Measurements from ENCODE around the gene FRMD4B.

Gene FRMD4B

GRCh38 chr3:69322158-69322509 is 63.8 kb downstream of the FRMD4B start:
- peaks cover 0 to 97% (median 21%) of the 10 kb centered on the region in 11 experiments; a peak in 14 of 22 replicates for H4K20me1 ChIP-seq
- peak overlapping the region in 2 of 11 experiments; percentile 76 to 82; a peak in 3 of 22 replicates for H3K9ac ChIP-seq
- no peaks in the 10 kb centered on the region for H3K9me3 ChIP-seq (replicated peaks in 1 of 11)
- peaks cover 52 to 96% (median 74%) of the 10 kb centered on the region in 10 experiments for H3K4me1 ChIP-seq
- H3K27ac ChIP-seq = peak overlapping the region in 8 of 11 experiments; percentile 34 to 98 (median 68); a peak in 11 of 22 replicates
- peak overlapping the region in 8 of 11 experiments; percentile 55 to 98 (median 60); a peak in 14 of 22 replicates for H3K4me2 ChIP-seq
- no peak for TF ChIP-seq Cebpa-rat (IDR thresholded peaks at IDR 0.05)
- no peak overlapping the region for H3K4me3 ChIP-seq
- H3K36me3 ChIP-seq = peaks cover 27 to 80% (median 58%) of the 10 kb centered on the region in 11 experiments
- H3K27me3 ChIP-seq = no peaks in the 10 kb centered on the region

DNA sequence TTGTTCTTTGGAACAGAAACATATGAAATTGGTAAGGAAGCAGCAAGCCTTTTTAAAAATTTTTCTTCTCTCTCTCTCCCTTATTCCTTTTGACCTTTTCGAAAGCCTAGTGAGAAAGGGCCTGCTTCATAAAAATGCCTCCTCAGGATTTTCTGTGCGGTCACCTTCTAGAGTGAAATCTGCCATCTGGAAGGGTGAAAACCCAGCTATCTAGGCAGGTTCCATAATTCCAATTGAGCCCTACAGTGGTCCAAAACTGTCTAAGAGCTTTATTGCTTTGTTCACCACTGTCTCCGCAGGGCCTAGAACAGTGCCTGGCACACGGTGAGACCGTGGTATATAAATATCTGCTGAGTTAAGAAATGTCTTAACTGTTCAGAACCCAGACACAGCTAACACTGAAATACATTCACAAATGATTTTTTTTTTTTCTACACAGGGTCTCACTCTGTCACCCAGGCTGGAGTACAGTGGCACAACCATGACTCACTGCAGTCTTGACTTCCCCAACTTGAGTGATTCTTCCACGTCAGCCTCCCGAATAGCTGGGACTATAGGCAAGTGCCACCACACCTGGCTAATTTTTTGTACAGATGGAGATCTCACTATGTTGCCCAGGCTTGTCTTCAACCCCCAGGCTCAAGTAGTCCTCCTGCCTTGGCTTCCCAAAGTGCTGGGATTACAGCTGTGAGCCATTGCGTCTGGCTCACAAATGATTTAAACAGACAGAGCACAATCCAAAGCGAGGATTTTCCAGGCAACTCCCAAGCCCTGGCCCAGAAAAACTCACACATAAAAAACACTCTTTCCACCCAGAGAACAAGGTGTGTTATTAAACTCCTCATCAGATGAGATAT is 64.4 kb downstream of the FRMD4B start:
- Histone ChIP-seq H3K4me3 (no peak overlapping the region), H3K4me2 (peak overlapping the region; percentile 26 to 98 (median 58)), H3K27ac (peak overlapping the region; percentile 16 to 98 (median 58); a peak in 20 of 22 replicates), H3K4me1 (peaks cover 46 to 98% (median 74%) of the 10 kb centered on the region in 10 experiments), H3K9me3 (replicated peaks in 1 of 11) (no peaks in the 10 kb centered on the region), H3K36me3 (peaks cover 27 to 86% (median 64%) of the 10 kb centered on the region in 11 experiments), H4K20me1 (peaks cover 0 to 100% (median 25%) of the 10 kb centered on the region in 11 experiments; a peak in 14 of 22 replicates), H3K9ac (peak overlapping the region in 6 of 11 experiments; percentile 36 to 82 (median 62); a peak in 11 of 22 replicates), H3K27me3 (no peaks in the 10 kb centered on the region)
- no peak for TF ChIP-seq Cebpa-rat (IDR thresholded peaks at IDR 0.05)

- Histone ChIP-seq H3K9me3 (replicated peaks in 1 of 11) (no peaks in the 10 kb centered on the region), H3K4me3 (peak overlapping the region in 2 of 10 experiments; percentile 31 to 35; a peak in 2 of 20 replicates), H3K27me3 (no peaks in the 10 kb centered on the region), H3K4me2 (peak overlapping the region; percentile 26 to 98 (median 58)), H3K4me1 (peaks cover 39 to 98% (median 67%) of the 10 kb centered on the region in 10 experiments), H3K9ac (peak overlapping the region in 6 of 11 experiments; percentile 36 to 82 (median 62); a peak in 11 of 22 replicates), H4K20me1 (peaks cover 0 to 100% (median 28%) of the 10 kb centered on the region in 11 experiments; a peak in 15 of 22 replicates), H3K27ac (peak overlapping the region; percentile 16 to 98 (median 58); a peak in 20 of 22 replicates), H3K36me3 (peaks cover 27 to 85% (median 68%) of the 10 kb centered on the region in 11 experiments)
- TF ChIP-seq Cebpa-rat (IDR thresholded peaks at IDR 0.05) = no peak
Measured at GRCh38 chr3:69320871-69321271, 65.0 kb downstream of the FRMD4B start.

GRCh38 chr3:69319652-69320051 is 66.2 kb downstream of the FRMD4B start:
- Histone ChIP-seq H3K4me3 (peak overlapping the region in 2 of 10 experiments; percentile 31 to 35; a peak in 4 of 20 replicates), H3K36me3 (peaks cover 29 to 89% (median 68%) of the 10 kb centered on the region in 11 experiments), H3K27me3 (no peaks in the 10 kb centered on the region), H3K27ac (peak overlapping the region in 5 of 11 experiments; percentile 53 to 98 (median 74); a peak in 9 of 22 replicates), H3K9me3 (replicated peaks in 1 of 11) (no peaks in the 10 kb centered on the region), H3K4me1 (peaks cover 27 to 93% (median 55%) of the 10 kb centered on the region in 10 experiments), H3K9ac (peak overlapping the region in 3 of 11 experiments; percentile 63 to 82 (median 76); a peak in 5 of 22 replicates), H4K20me1 (peaks cover 0 to 100% (median 36%) of the 10 kb centered on the region in 11 experiments; a peak in 15 of 22 replicates), H3K4me2 (peak overlapping the region in 4 of 11 experiments; percentile 60 to 98 (median 86); a peak in 8 of 22 replicates)
- no peak for TF ChIP-seq Cebpa-rat (IDR thresholded peaks at IDR 0.05)

GRCh38 chr3:69318410-69318809 is 67.5 kb downstream of the FRMD4B start:
- H3K27ac ChIP-seq = peak overlapping the region in 1 of 11 experiments; percentile 89; a peak in 1 of 22 replicates
- TF ChIP-seq Cebpa-rat (IDR thresholded peaks at IDR 0.05) = no peak
- H3K9me3 ChIP-seq (replicated peaks in 1 of 11) = no peaks in the 10 kb centered on the region
- peaks cover 28 to 89% (median 64%) of the 10 kb centered on the region in 11 experiments for H3K36me3 ChIP-seq
- peak overlapping the region in 2 of 11 experiments; percentile 76 to 82; a peak in 2 of 22 replicates for H3K9ac ChIP-seq
- peaks cover 16 to 80% (median 43%) of the 10 kb centered on the region in 10 experiments for H3K4me1 ChIP-seq
- H3K4me3 ChIP-seq = no peak overlapping the region
- peaks cover under 1 to 100% (median 45%) of the 10 kb centered on the region in 11 experiments; a peak in 19 of 22 replicates for H4K20me1 ChIP-seq
- H3K27me3 ChIP-seq = no peaks in the 10 kb centered on the region
- H3K4me2 ChIP-seq = peak overlapping the region in 2 of 11 experiments; percentile 96 to 98; a peak in 4 of 22 replicates

DNA sequence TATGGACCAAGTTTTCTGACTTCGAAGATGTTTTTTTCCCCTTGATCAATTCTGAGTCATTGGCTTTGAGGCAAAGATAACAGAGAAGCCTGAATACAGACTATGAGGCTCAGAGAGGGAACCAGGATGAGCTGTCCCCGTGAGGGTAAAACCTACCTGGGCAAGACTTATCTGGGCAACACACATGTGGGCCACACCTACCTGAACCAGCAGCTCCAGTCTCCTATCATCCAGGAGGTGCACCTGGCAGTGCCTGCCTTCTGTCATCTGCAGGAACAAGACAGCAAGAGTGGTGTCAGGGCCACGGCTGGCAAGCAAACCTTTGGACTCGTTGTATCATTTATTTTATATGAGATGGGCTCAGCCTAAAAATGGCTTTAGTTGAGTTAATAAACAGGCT is 72.6 kb downstream of the FRMD4B start:
- Histone ChIP-seq H3K27me3 (no peaks in the 10 kb centered on the region; a peak in 1 of 22 replicates), H4K20me1 (peaks cover 6 to 90% (median 64%) of the 10 kb centered on the region in 11 experiments; a peak in 19 of 22 replicates), H3K36me3 (peaks cover 61 to 92% (median 81%) of the 10 kb centered on the region in 11 experiments)

GRCh38 chr3:69309814-69310213 is 76.1 kb downstream of the FRMD4B start:
- Histone ChIP-seq H3K4me2 (no peak overlapping the region), H3K4me3 (no peak overlapping the region), H3K4me1 (peaks cover 0 to 9% (median 7%) of the 10 kb centered on the region in 10 experiments; a peak in 8 of 20 replicates), H3K36me3 (peaks cover 80 to 98% (median 91%) of the 10 kb centered on the region in 11 experiments), H3K9ac (no peak overlapping the region), H4K20me1 (peaks cover 7 to 89% (median 49%) of the 10 kb centered on the region in 11 experiments; a peak in 19 of 22 replicates), H3K9me3 (replicated peaks in 1 of 11) (peaks cover 0 to 20% (median 9%) of the 10 kb centered on the region in 11 experiments; a peak in 10 of 22 replicates), H3K27ac (no peak overlapping the region), H3K27me3 (no peaks in the 10 kb centered on the region; a peak in 1 of 22 replicates)
- no peak for TF ChIP-seq Cebpa-rat (IDR thresholded peaks at IDR 0.05)

More for the DNA sequence above, 72.6 kb downstream of the FRMD4B start:
- Histone ChIP-seq H3K27ac (no peak overlapping the region), H3K4me3 (no peak overlapping the region), H3K4me2 (no peak overlapping the region), H3K9ac (no peak overlapping the region; a peak in 1 of 22 replicates), H3K4me1 (peaks cover 0 to 30% (median 10%) of the 10 kb centered on the region in 10 experiments; a peak in 13 of 20 replicates), H3K9me3 (replicated peaks in 1 of 11) (peaks cover 0 to 19% (median 9%) of the 10 kb centered on the region in 11 experiments; a peak in 10 of 22 replicates)
- TF ChIP-seq Cebpa-rat (IDR thresholded peaks at IDR 0.05) = no peak

All from BLaER1 treated with 17β-estradiol and CSF1 and Interleukin-3, amounts not matched to agents 10 nM and 100 nM (cell line).